HUDEP-2 (cell line): ENCODE measurements around the gene AHI1.

Source experiments
- DNase-seq, 76 experiments: peaks; one replicate each; lab custom pipeline; 2025; ENCODE audit not compliant: unreplicated experiment in 76 of 76; lab: John Stamatoyannopoulos, UW

Gene AHI1

GRCh38 chr6:135497412-135498184 is at the start of gene AHI1:
Gene AHI1 (minus strand): TSS chr6:135497740. CDS start chr6:135492237, 5,503 bp downstream.
- DNase-seq: peak; percentile 12 to 98 (median 91)

- DNase-seq: no peak
Observed at GRCh38 chr6:135546680-135547418, 49.3 kb upstream of the AHI1 start.

GRCh38 chr6:135546206-135546605 is 48.7 kb upstream of the AHI1 start:
- no peak for DNase-seq

GRCh38 chr6:135540207-135540840 is 42.8 kb upstream of the AHI1 start:
- peak in 2 of 76 experiments; percentile 3 to 5 for DNase-seq

- DNase-seq: no peak
Observed at GRCh38 chr6:135537741-135538301, 40.3 kb upstream of the AHI1 start.

- DNase-seq: peak in 17 of 76 experiments; percentile 2 to 41 (median 20)
Observed at GRCh38 chr6:135535989-135536414, 38.5 kb upstream of the AHI1 start.

GRCh38 chr6:135534773-135535380 is 37.3 kb upstream of the AHI1 start:
- DNase-seq: no peak

- no peak for DNase-seq
Observed at GRCh38 chr6:135532559-135532958, 35.0 kb upstream of the AHI1 start.

GRCh38 chr6:135531954-135532490 is 34.5 kb upstream of the AHI1 start:
- no peak for DNase-seq

GRCh38 chr6:135530113-135530512 is 32.6 kb upstream of the AHI1 start:
- no peak for DNase-seq

- DNase-seq: no peak
Observed at GRCh38 chr6:135527960-135528249, 30.4 kb upstream of the AHI1 start.

GRCh38 chr6:135527116-135527959 is 29.8 kb upstream of the AHI1 start:
- DNase-seq: no peak

GRCh38 chr6:135525594-135525993 is 28.1 kb upstream of the AHI1 start:
- DNase-seq: peak in 3 of 76 experiments; percentile 3 to 16 (median 6)

- no peak for DNase-seq
Observed at GRCh38 chr6:135522965-135523692, 25.6 kb upstream of the AHI1 start.

- DNase-seq: no peak
Observed at GRCh38 chr6:135521431-135521830, 23.9 kb upstream of the AHI1 start.

- DNase-seq: no peak
Observed at GRCh38 chr6:135520781-135521180, 23.2 kb upstream of the AHI1 start.

- no peak for DNase-seq
Observed at GRCh38 chr6:135519348-135519747, 21.8 kb upstream of the AHI1 start.

- no peak for DNase-seq
Observed at GRCh38 chr6:135517527-135517926, 20.0 kb upstream of the AHI1 start.

GRCh38 chr6:135514706-135515105 is 17.2 kb upstream of the AHI1 start:
- no peak for DNase-seq
